Panc1 (cell line): ENCODE measurements around the gene PLEKHG2. TPM values are rescaled to one million over a fixed set of nuclear protein-coding genes. Genes with fewer than 3 reads are reported as not detected.
A peak's percentile ranks its signal among the peaks of the same experiment; 100 is the strongest.

Experiments
- ATAC-seq: fragments of 200-7000 bp; cut with Tn5 transposase; 2 replicates; pipeline ENCODE4 v1.9.1; 2020; ENCODE audit warnings: mild to moderate bottlenecking, moderate library complexity
- BruUV-seq: library from RNA; stranded (reverse); fragments of 400-500 nt; replicated peaks from 2 replicates; lab custom pipeline; 2021; lab: Mats Ljungman, UMichigan
- CTCF ChIA-PET: fragments of 300-600 bp; sonication (Branson Sonifier 250); formaldehyde crosslinking; loops from one replicate; lab custom pipeline; 2022; ENCODE audit warnings: antibody characterized with exemption; lab: Charles Lee
- POLR2A ChIA-PET: fragments of 300-600 bp; sonication (Branson Sonifier 250); formaldehyde crosslinking; loops from one replicate; lab custom pipeline; 2022; ENCODE audit warnings: antibody characterized with exemption; lab: Charles Lee
- DNase-seq: peaks from one replicate; pipeline ENCODE4 v3.0.0-alpha.2; 2010; ENCODE audit warnings: low read depth, low spot score
- H3K27ac ChIP-seq: 2 replicates; pipeline ENCODE4 v1.5.1; 2011; ENCODE audit warnings: mild to moderate bottlenecking, low read length, inconsistent platforms
- H3K27me3 ChIP-seq: fragments of 200-500 bp; sonication (Bioruptor generic); 2 replicates; pipeline ENCODE4 v1.6.0; 2014; ENCODE audit warnings: low read length, inconsistent platforms; ENCODE audit not compliant: control insufficient read depth, insufficient read depth
- H3K36me3 ChIP-seq: fragments of 200-500 bp; sonication (Bioruptor generic); 2 replicates; pipeline ENCODE4 v1.5.1; 2014; ENCODE audit warnings: inconsistent platforms, mild to moderate bottlenecking, low read length, moderate library complexity; ENCODE audit not compliant: control insufficient read depth, insufficient read depth
- H3K4me1 ChIP-seq: 2 replicates; pipeline ENCODE4 v1.5.1; 2011; ENCODE audit warnings: inconsistent platforms, mild to moderate bottlenecking, low read length, moderate library complexity; ENCODE audit not compliant: control insufficient read depth, insufficient read depth
- H3K4me3 ChIP-seq, 2 experiments: 2 replicates each; pipeline ENCODE4 v1.5.1; 2011 to 2012; ENCODE audit warnings: low read depth in 2 of 2, low read length in 2 of 2, mild to moderate bottlenecking in 2 of 2, inconsistent platforms in 1 of 2, moderate library complexity in 1 of 2
- H3K9me3 ChIP-seq: fragments of 200-500 bp; sonication (Bioruptor generic); 2 replicates; pipeline ENCODE4 v1.5.1; 2014; ENCODE audit warnings: low read depth, mild to moderate bottlenecking, inconsistent platforms, low read length, moderate library complexity; ENCODE audit not compliant: control insufficient read depth, insufficient read depth
- CTCF ChIP-seq: fragments of 450-650 bp; IDR thresholded peaks from 2 replicates; pipeline ENCODE4 v1.5.1; 2017; ENCODE audit warnings: mild to moderate bottlenecking
- POLR2AphosphoS5 ChIP-seq: IDR thresholded peaks from 2 replicates; pipeline ENCODE4 v1.6.1; 2012; ENCODE audit warnings: mild to moderate bottlenecking, low read depth, low read length, moderate library complexity
- REST ChIP-seq, 2 experiments: IDR thresholded peaks; 2 replicates each; pipeline ENCODE4 v1.6.1; 2011 to 2012; ENCODE audit warnings: low read depth in 2 of 2, control low read depth in 1 of 2, low read length in 1 of 2, mild to moderate bottlenecking in 1 of 2, moderate library complexity in 1 of 2; ENCODE audit not compliant: insufficient read depth in 1 of 2
- SIN3A ChIP-seq: IDR thresholded peaks from 2 replicates; pipeline ENCODE4 v1.6.1; 2012; ENCODE audit warnings: low read depth, mild to moderate bottlenecking, low read length, moderate library complexity, borderline replicate concordance; ENCODE audit not compliant: insufficient read depth
- TCF7L2 ChIP-seq: IDR thresholded peaks from 2 replicates; pipeline ENCODE4 v1.6.1; 2011; ENCODE audit warnings: mild to moderate bottlenecking, low read depth, low read length, inconsistent platforms
- in situ Hi-C: cut with HindIII; loops from 2 replicates; pipeline ENCODE4 v1.10.0; 2016; ENCODE audit warnings: low sequenced_read_pairs, low pct_unique_long_range_greater_than_20kb
- intact Hi-C: fragments of 100-400 bp; cut with micrococcal nuclease; formaldehyde crosslinking; loops from one replicate; pipeline ENCODE4 v1.10.0; 2022; ENCODE audit not compliant: unreplicated experiment
- total RNA-seq: library from RNA; stranded (reverse); gene quantifications from one replicate; pipeline ENCODE4 v1.2.1, GENCODE V29; 2021; ENCODE audit not compliant: unreplicated experiment

PLEKHG2 gene
- total RNA-seq, 1 experiment from 2014 or later = 1,988 TPM

GRCh38 chr19:39408392-39409207 is 3.9 kb upstream of the PLEKHG2 start:
- peaks cover 7% of the 10 kb centered on the region for H3K36me3 ChIP-seq
- DNase-seq (peak; percentile 100), ATAC-seq (no peak)
- intact Hi-C loops (no loop called here), in situ Hi-C loops (no loop called here)
- TF ChIP-seq POLR2AphosphoS5 = no peak
- no peak for TF ChIP-seq REST (IDR thresholded peaks at IDR 0.05; ENCODE audit: insufficient read depth in 1 of 2, low read depth in 2 of 2, low read length in 1 of 2)
- no peaks in the 10 kb centered on the region for H3K27me3 ChIP-seq
- no peaks in the 10 kb centered on the region for H3K9me3 ChIP-seq
- CTCF ChIA-PET = interaction anchor here (0.6 to 4.6 kb wide), 13 partner anchors 9 to 447 kb away, joined by 3 to 144 read pairs (median 5); partner anchors contain the start of genes MED29, PAF1, RPS16 and SAMD4B
- peaks cover 60% of the 10 kb centered on the region for H3K4me1 ChIP-seq
- H3K27ac ChIP-seq = peak overlapping the region; percentile 92
- POLR2A ChIA-PET = interaction anchor here (0.5 to 15.7 kb wide), 34 partner anchors 7 to 923 kb away, joined by 3 to 524 read pairs (median 4); partner anchors contain the start of genes DYRK1B, EID2B, FBXO17 and MED29
- TSS peak; percentile 85 for BruUV-seq
- H3K4me3 ChIP-seq = peak overlapping the region; percentile 42 to 55

- no TSS peak for BruUV-seq
- DNase-seq = peak; percentile 100
- in situ Hi-C loops = no loop called here
- CTCF ChIA-PET = interaction anchor here (0.6 to 4.6 kb wide), 7 partner anchors 12 to 383 kb away, joined by 3 to 144 read pairs (median 4); no protein-coding TSS in a partner anchor
- Histone ChIP-seq H3K27me3 (no peaks in the 10 kb centered on the region), H3K36me3 (peaks cover 7% of the 10 kb centered on the region), H3K4me3 (peak overlapping the region; percentile 42 to 55), H3K9me3 (no peaks in the 10 kb centered on the region), H3K27ac (peak overlapping the region; percentile 92), H3K4me1 (peaks cover 58% of the 10 kb centered on the region)
- TF ChIP-seq SIN3A = no peak
- no peak for TF ChIP-seq POLR2AphosphoS5
- TF ChIP-seq TCF7L2 = no peak
- TF ChIP-seq REST (IDR thresholded peaks at IDR 0.05; ENCODE audit: insufficient read depth in 1 of 2, low read depth in 2 of 2, low read length in 1 of 2) = no peak
- no peak for TF ChIP-seq CTCF
- POLR2A ChIA-PET = interaction anchor here (0.5 to 15.7 kb wide), 20 partner anchors 9 to 650 kb away, joined by 3 to 524 read pairs (median 7); partner anchors contain the start of genes DYRK1B, MED29, PAF1 and RPS16
- peak; percentile 14 for ATAC-seq
- intact Hi-C loops = loop anchor here (2.0 to 10.0 kb wide), 3 partner anchors 81 to 435 kb away; partner anchors contain the start of gene FBXO17
These were observed 3.1 kb upstream of the PLEKHG2 start for GRCh38 chr19:39409208-39410016.
